Tibial nerve (tissue), 4 donors: Measurements from ENCODE around the gene RRP1B.

Experiments
- CTCF ChIP-seq, 5 experiments: fragments of 200-600 bp in 3 of 5; fragments of 450-650 bp in 2 of 5; sonication (generic) in 3 of 5; IDR thresholded peaks; one replicate each; pipeline ENCODE4 v1.5.1; 2016 to 2019; ENCODE audit warnings: antibody characterized with exemption in 5 of 5, mild to moderate bottlenecking in 3 of 5, moderate library complexity in 2 of 5
- EP300 ChIP-seq, 2 donors: sonication (generic); formaldehyde crosslinking; IDR thresholded peaks; one replicate each; pipeline ENCODE4 v1.6.1; 2017; ENCODE audit warnings: antibody characterized with exemption in 2 of 2, mild to moderate bottlenecking in 1 of 2
- POLR2A ChIP-seq, 2 donors: fragments of 450-650 bp; IDR thresholded peaks; one replicate each; pipeline ENCODE4 v1.6.1; 2017; ENCODE audit warnings: antibody characterized with exemption in 2 of 2, mild to moderate bottlenecking in 2 of 2, moderate library complexity in 2 of 2

- TF ChIP-seq CTCF (IDR thresholded peaks at IDR 0.05) (no peak), POLR2A (IDR thresholded peaks at IDR 0.05) (no peak), EP300 (IDR thresholded peaks at IDR 0.05) (no peak)
Observed at GRCh38 chr21:43719748-43720538, 60.6 kb downstream of the RRP1B start.
